ENCODE data around the gene IFRD1.

IFRD1 gene

GRCh38 chr7:112419543-112420130, 30.6 kb upstream of the IFRD1 start:
- H3K27me3 ChIP-seq (ENCODE audit: insufficient read depth, low read depth) = no peaks in the 10 kb centered on the region
- no peak for TF ChIP-seq CTCF (conservative IDR thresholded peaks at IDR 0.05; ENCODE audit: low read depth, low read length)
- H3K36me3 ChIP-seq (ENCODE audit: insufficient read depth) = no peaks in the 10 kb centered on the region
- no peak overlapping the region for H3K4me3 ChIP-seq (IDR thresholded peaks at IDR 0.05; ENCODE audit: insufficient read depth, low read depth, low read length)
- no peak overlapping the region for H3K4me2 ChIP-seq
- no peak overlapping the region for H3K27ac ChIP-seq
- no peaks in the 10 kb centered on the region for H3K79me2 ChIP-seq (ENCODE audit: insufficient read depth, low read depth)
- no peak overlapping the region for H2AFZ ChIP-seq (ENCODE audit: low read depth)
- no peaks in the 10 kb centered on the region for H4K20me1 ChIP-seq (ENCODE audit: insufficient read depth)
- no peak overlapping the region for H3K9ac ChIP-seq
- peaks cover 18% of the 10 kb centered on the region for H3K4me1 ChIP-seq (ENCODE audit: low read depth, poor library complexity, severe bottlenecking)

GRCh38 chr7:112420236-112420861, 29.9 kb upstream of the IFRD1 start:
- Histone ChIP-seq H3K4me3 (IDR thresholded peaks at IDR 0.05; ENCODE audit: insufficient read depth, low read depth, low read length) (no peak overlapping the region), H3K4me2 (no peak overlapping the region), H3K79me2 (ENCODE audit: insufficient read depth, low read depth) (no peaks in the 10 kb centered on the region), H4K20me1 (ENCODE audit: insufficient read depth) (no peaks in the 10 kb centered on the region), H3K27ac (no peak overlapping the region), H3K9ac (no peak overlapping the region), H2AFZ (ENCODE audit: low read depth) (no peak overlapping the region), H3K27me3 (ENCODE audit: insufficient read depth, low read depth) (no peaks in the 10 kb centered on the region), H3K4me1 (ENCODE audit: low read depth, poor library complexity, severe bottlenecking) (peaks cover 18% of the 10 kb centered on the region), H3K36me3 (ENCODE audit: insufficient read depth) (no peaks in the 10 kb centered on the region)
- TF ChIP-seq CTCF (conservative IDR thresholded peaks at IDR 0.05; ENCODE audit: low read depth, low read length) = no peak

- Histone ChIP-seq H3K4me3 (IDR thresholded peaks at IDR 0.05; ENCODE audit: insufficient read depth, low read depth, low read length) (no peak overlapping the region), H3K9ac (no peak overlapping the region), H3K4me1 (ENCODE audit: low read depth, poor library complexity, severe bottlenecking) (peaks cover 18% of the 10 kb centered on the region), H3K36me3 (ENCODE audit: insufficient read depth) (no peaks in the 10 kb centered on the region), H3K79me2 (ENCODE audit: insufficient read depth, low read depth) (no peaks in the 10 kb centered on the region), H2AFZ (ENCODE audit: low read depth) (no peak overlapping the region), H3K4me2 (no peak overlapping the region), H4K20me1 (ENCODE audit: insufficient read depth) (no peaks in the 10 kb centered on the region), H3K27me3 (ENCODE audit: insufficient read depth, low read depth) (no peaks in the 10 kb centered on the region), H3K27ac (no peak overlapping the region)
- TF ChIP-seq CTCF (conservative IDR thresholded peaks at IDR 0.05; ENCODE audit: low read depth, low read length) = no peak
Measured at GRCh38 chr7:112421666-112422486, 28.4 kb upstream of the IFRD1 start.

GRCh38 chr7:112422842-112423496, 27.3 kb upstream of the IFRD1 start:
- Histone ChIP-seq H3K9ac (peak overlapping the region; percentile 15; the same call in 1 of the 2 replicates), H4K20me1 (ENCODE audit: insufficient read depth) (no peaks in the 10 kb centered on the region), H3K27me3 (ENCODE audit: insufficient read depth, low read depth) (no peaks in the 10 kb centered on the region), H3K4me1 (ENCODE audit: low read depth, poor library complexity, severe bottlenecking) (peaks cover 18% of the 10 kb centered on the region), H2AFZ (ENCODE audit: low read depth) (peak overlapping the region; percentile 55), H3K4me3 (IDR thresholded peaks at IDR 0.05; ENCODE audit: insufficient read depth, low read depth, low read length) (no peak overlapping the region), H3K27ac (peak overlapping the region; percentile 9; the same call in 1 of the 2 replicates), H3K79me2 (ENCODE audit: insufficient read depth, low read depth) (no peaks in the 10 kb centered on the region), H3K4me2 (peak overlapping the region; percentile 50), H3K36me3 (ENCODE audit: insufficient read depth) (no peaks in the 10 kb centered on the region)
- no peak for TF ChIP-seq CTCF (conservative IDR thresholded peaks at IDR 0.05; ENCODE audit: low read depth, low read length)
